AG08396 (cell line): Measurements from ENCODE around the gene CPVL.

ENCODE experiments used
- DNase-seq: peaks from one replicate; pipeline ENCODE4 v3.0.0; 2012; ENCODE audit warnings: low spot score, mixed read lengths

Gene CPVL

DNA sequence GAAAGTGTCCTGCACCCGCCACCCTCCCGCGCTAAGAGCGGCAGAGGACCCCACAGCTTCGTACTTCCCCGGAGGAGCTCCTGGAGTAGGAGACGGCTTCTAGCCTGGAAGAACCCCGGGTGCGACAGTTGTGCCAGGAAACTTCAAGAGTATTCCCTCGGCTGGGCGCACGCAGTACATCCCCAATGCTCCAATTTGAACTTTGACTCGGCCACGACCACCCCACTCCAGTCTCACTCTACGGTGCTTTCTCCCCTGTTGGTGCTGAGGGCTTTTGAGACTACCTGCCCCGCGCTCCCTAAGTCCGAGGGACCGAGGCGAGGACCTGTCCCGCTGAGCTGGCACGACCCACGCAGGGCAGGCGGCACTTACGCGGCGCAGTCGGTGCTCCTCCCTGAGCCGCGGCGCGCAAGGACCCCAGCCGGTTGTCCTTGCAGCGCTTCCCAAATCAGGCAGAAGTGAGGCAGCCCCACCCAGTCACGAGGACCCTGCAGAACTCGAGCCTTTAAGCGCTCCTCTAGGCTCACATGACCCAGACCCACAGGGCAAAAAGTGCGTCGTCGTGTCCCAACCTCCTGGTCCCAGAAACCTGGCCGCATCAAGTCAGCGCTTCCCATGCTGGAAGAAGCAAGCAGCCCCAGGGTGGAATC is at the start of gene CPVL:
CPVL (minus strand) TSS at position 481 of the 650 bp plus-strand sequence. CDS start 25,476 bp downstream, outside the sequence.
- no peak for DNase-seq

- DNase-seq, result peak; percentile 26
Measured at GRCh38 chr7:29194594-29195427, 48.5 kb upstream of the CPVL start, which contains the start of gene CHN2. CHN2 (plus strand) TSS chr7:29194775.

- peak; percentile 6 for DNase-seq
Measured at GRCh38 chr7:29194206-29194593, 47.9 kb upstream of the CPVL start.

GRCh38 chr7:29193316-29194205 is 47.2 kb upstream of the CPVL start:
- no peak for DNase-seq

DNA sequence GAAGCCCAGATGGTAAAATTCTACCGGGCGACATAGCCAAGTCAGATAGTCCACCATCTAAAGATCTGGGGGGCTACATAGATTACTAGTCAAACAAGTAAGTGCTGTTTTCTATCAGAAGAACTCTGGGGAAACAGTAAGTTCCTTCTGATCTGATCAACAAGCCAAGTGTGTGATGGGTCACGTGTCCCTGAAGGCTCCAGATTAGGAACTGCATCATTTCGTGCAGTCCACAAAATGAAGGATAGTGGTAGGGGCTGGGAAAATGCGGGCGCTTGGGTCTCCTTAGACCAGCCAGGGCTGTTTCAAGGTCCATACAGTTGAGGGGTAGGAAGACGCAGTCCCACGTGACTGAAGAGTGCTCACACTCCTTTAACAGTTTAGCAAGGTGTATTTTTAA is 46.5 kb upstream of the CPVL start:
- DNase-seq, result no peak

GRCh38 chr7:29192323-29192722 is 46.0 kb upstream of the CPVL start:
- no peak for DNase-seq

DNA sequence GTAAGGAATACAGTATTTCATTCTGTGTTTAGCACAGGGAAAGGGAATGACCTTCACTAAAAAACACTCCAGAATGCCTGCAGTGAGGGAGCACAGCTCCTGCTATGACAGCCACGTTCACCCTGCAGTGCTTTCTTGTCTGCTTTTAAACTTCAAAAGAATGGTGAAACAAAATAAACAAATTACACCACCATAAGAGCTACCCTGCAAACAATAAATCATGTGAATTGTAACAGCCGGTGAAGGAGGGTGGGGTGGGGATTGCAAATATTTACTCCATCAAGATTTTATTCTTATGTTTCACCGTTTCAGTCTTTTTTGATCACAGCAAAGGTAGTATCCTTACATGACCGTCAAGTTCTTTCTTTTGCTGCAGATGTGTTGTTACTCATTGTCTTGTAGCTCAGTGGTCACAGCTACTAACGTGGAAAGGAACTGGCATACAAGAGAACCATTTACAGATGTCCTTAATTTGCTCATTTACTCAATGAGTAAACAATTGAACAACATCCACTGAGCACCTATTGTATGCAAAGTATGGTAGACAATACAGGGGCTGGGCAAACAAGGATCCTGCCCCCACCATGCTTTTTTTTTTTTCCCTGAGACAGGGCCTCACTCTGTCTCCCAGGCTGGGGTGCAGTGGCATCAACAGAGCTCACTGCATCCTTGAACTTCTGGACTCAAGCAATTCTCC is 44.2 kb upstream of the CPVL start:
- no peak for DNase-seq

DNA sequence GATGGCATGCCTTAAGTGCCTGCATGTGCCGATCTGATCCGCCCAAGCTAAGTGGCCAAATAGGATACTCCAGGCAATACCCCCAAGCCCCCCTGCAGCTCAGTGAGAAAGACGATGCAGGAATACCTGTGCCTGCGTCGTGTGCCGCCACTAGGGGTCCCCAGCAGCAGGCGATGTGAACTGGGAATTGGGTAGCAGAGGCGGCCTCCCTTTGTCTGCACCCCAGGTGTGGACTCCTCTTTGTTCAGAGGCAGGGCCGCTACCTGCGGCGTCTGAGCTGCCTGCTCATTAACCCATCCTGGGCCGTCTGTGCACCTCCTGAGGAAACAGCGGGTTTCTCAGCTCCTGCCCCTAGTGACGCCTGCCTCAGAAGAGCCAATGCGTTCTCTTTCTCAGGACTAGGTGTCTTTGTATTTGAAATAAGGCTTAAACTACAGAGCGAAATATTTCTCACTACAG is 43.4 kb upstream of the CPVL start:
- DNase-seq, result peak; percentile 47

DNA sequence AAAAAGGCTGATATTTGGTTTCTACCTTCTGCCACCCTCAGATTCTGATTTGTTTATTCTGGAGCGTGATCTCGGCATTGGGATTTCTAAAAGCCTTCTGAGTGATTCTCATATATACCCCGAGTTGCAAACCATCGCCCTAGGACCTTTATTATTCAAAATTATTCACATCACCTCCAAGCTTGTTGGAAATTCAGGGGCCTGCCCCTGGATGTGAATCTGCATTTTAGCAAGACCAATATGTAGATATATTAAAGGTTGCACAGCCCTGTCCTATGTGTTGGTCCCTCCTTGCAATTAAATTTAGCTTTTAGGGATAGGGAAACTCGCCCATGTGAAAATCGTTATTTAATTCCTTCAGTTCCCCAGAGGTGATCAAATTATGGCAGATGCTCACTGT is 39.3 kb upstream of the CPVL start:
- no peak for DNase-seq

DNA sequence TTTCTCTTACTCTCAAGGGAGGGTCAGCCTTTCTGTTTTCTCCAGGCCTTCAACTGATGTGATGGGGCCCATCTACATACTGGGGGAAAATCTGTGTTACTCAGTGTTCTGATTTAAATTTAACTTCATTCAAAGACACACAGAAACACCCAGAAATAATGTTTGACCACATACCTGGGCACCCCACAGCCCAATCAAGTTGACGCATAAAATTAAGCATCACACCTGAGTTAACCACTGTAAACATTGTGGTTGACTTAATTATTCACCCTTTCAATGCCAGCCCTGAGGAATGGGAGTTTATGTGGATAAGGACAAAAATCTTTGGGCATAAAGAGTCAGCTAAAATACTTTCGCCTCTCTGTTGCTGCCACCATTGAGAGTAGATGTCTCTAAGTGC is 38.3 kb upstream of the CPVL start:
- DNase-seq, result no peak

GRCh38 chr7:29179115-29179514 is 32.8 kb upstream of the CPVL start:
- DNase-seq, result no peak

DNA sequence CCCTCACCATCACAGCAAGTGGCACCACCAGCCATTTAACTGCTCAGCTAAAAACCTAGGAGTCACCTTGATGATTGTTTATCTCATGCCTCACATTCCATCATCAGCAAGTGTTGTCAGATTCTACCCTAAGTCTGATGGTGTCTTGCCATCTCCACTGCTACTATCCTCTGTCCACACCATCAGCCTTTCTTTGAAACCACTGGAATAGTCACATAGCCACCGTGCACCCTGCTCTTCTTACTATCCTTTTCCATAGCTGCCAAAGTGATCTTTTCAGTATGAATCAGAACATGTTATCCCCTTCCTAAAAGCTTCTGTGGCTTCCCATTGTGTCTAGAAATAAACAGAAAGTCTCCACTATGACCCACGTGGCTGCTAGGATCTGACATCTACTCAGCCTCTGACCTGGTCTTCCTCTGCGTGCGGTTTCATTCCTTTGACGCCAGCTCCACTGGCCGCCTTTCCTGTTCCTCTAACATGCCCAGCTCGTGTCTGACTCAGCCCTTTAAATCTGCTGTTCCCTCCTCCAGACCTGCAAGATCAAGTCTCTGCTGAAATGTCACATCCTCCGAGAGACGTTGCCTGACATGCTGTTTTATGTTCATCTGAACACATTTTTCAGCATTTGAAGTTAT is 31.7 kb upstream of the CPVL start:
- no peak for DNase-seq

GRCh38 chr7:29173458-29173857 is 27.1 kb upstream of the CPVL start:
- DNase-seq, result no peak

- no peak for DNase-seq
Measured at GRCh38 chr7:29170781-29171180, 24.4 kb upstream of the CPVL start.

GRCh38 chr7:29167721-29168120 is 21.4 kb upstream of the CPVL start:
- DNase-seq, result no peak

- DNase-seq, result no peak
Measured at GRCh38 chr7:29163854-29164253, 17.5 kb upstream of the CPVL start.

GRCh38 chr7:29162577-29162976 is 16.2 kb upstream of the CPVL start:
- no peak for DNase-seq

- no peak for DNase-seq
Measured at GRCh38 chr7:29161231-29161630, 14.9 kb upstream of the CPVL start.

- no peak for DNase-seq
Measured at GRCh38 chr7:29160080-29160479, 13.7 kb upstream of the CPVL start.

DNA sequence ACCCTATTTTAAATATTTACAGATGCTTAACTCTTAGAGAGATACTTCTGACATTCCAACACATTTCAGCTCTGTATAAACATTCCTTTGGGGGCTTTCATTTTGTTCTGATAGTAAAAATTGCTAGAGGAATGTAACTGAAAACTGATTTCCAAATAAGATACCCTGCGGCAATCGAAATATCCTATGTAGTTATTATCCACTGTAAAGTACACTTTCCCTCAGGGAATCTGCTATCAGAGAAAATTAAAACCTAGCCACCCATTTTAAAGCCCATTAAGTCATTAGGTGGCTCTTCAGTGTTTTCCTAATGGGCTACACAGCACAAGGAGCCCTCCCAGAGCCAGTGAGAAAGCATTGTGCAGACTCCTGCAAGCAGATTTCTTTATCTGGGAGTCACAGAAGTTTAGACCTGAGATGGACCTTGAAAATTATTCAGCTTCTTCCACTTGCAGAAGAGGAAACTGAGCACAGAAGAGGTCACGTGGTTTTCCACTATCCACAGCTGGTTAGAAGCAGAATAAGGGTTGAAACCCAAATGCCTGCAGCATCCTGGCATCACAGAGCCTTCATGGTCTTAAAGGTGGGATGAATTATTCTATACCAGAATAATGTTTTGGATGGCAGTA is 12.6 kb upstream of the CPVL start:
- DNase-seq, result no peak
